ENCODE results near the gene MNX1.

DNA sequence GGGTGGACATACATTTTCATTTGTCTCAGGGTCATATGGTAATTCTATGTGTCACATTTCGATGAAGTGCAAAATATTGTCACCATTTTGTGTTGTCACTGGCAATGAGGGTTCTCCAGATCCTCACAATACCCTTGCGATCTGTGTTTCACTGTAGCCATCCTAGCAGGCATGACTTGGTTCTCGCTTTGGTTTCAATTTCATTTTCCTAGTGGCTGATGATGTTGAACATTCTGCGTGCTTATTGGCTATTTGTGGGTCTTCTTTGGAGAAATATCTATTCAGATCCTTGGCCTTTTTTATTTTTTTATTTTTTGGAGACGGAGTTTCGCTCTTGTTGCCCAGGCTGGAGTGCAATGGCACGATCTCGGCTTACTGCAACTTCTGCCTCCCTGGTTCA lies 24.8 kb upstream of the MNX1 start:
- TF ChIP-seq, protein P1, sequence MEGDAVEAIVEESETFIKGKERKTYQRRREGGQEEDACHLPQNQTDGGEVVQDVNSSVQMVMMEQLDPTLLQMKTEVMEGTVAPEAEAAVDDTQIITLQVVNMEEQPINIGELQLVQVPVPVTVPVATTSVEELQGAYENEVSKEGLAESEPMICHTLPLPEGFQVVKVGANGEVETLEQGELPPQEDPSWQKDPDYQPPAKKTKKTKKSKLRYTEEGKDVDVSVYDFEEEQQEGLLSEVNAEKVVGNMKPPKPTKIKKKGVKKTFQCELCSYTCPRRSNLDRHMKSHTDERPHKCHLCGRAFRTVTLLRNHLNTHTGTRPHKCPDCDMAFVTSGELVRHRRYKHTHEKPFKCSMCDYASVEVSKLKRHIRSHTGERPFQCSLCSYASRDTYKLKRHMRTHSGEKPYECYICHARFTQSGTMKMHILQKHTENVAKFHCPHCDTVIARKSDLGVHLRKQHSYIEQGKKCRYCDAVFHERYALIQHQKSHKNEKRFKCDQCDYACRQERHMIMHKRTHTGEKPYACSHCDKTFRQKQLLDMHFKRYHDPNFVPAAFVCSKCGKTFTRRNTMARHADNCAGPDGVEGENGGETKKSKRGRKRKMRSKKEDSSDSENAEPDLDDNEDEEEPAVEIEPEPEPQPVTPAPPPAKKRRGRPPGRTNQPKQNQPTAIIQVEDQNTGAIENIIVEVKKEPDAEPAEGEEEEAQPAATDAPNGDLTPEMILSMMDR (IDR thresholded peaks at IDR 0.05): no peak
- TF ChIP-seq POLR2A (IDR thresholded peaks at IDR 0.05): no peak

All from tibial nerve (tissue), 3 donors.